Karpas-422 (cell line): ENCODE results near the gene TMEM218. TPM values are rescaled to one million over a fixed set of nuclear protein-coding genes. Genes with fewer than 3 reads are reported as not detected.

Experiments
- DNase-seq: peaks from one replicate; pipeline ENCODE4 v3.0.0-alpha.2; 2015
- H2AFZ ChIP-seq: fragments of 200-600 bp; sonication (generic); 2 replicates; pipeline ENCODE4 v1.6.1; 2014; ENCODE audit warnings: antibody characterized with exemption, low read length, mixed read lengths
- H3K27ac ChIP-seq: fragments of 200-600 bp; sonication (generic); 2 replicates; pipeline ENCODE4 v1.5.1; 2014; ENCODE audit warnings: mild to moderate bottlenecking, low read length, moderate library complexity
- H3K27me3 ChIP-seq: fragments of 200-600 bp; sonication (generic); 2 replicates; pipeline ENCODE4 v1.6.1; 2014; ENCODE audit warnings: low read length, mixed read lengths
- H3K36me3 ChIP-seq: fragments of 200-600 bp; sonication (generic); 2 replicates; pipeline ENCODE4 v1.6.1; 2014; ENCODE audit warnings: low read length, mixed read lengths; ENCODE audit not compliant: insufficient read depth
- H3K4me1 ChIP-seq: fragments of 200-600 bp; sonication (generic); 2 replicates; pipeline ENCODE4 v1.6.1; 2014; ENCODE audit warnings: mild to moderate bottlenecking, low read length, mixed read lengths
- H3K4me2 ChIP-seq: fragments of 200-600 bp; sonication (generic); 2 replicates; pipeline ENCODE4 v1.6.1; 2014; ENCODE audit warnings: low read length, low read depth, mild to moderate bottlenecking; ENCODE audit not compliant: poor library complexity, severe bottlenecking
- H3K4me3 ChIP-seq: fragments of 200-600 bp; sonication (generic); 2 replicates; pipeline ENCODE4 v1.5.1; 2014; ENCODE audit warnings: mild to moderate bottlenecking, antibody characterized with exemption, low read length, mixed read lengths
- H3K79me2 ChIP-seq: fragments of 200-600 bp; sonication (generic); 2 replicates; pipeline ENCODE4 v1.6.1; 2014; ENCODE audit warnings: mild to moderate bottlenecking, low read length, mixed read lengths
- H3K9ac ChIP-seq: fragments of 200-600 bp; sonication (generic); 2 replicates; pipeline ENCODE4 v1.6.0; 2014; ENCODE audit warnings: low read length
- H3K9me2 ChIP-seq: fragments of 200-600 bp; sonication (generic), shearing (Covaris generic); replicated peaks from 2 replicates; pipeline ENCODE4 v1.6.0; 2014; ENCODE audit warnings: mild to moderate bottlenecking, low read length, moderate library complexity; ENCODE audit not compliant: insufficient read depth
- H3K9me3 ChIP-seq: fragments of 300-700, 200-600 bp; sonication (generic); 2 replicates; pipeline ENCODE4 v1.6.1; 2014; ENCODE audit warnings: low read length, mixed read lengths
- H4K20me1 ChIP-seq: fragments of 200-600 bp; sonication (generic); 2 replicates; pipeline ENCODE4 v1.6.1; 2014; ENCODE audit warnings: mild to moderate bottlenecking, antibody characterized with exemption, low read length, low read depth; ENCODE audit not compliant: insufficient read depth
- total RNA-seq: library from RNA; depleted of rRNA; stranded (reverse); fragments of >200 nt; shearing (Covaris generic); gene quantifications from 2 replicates; pipeline ENCODE4 v1.2.3, GENCODE V29; 2014; ENCODE audit warnings: low replicate concordance

TMEM218 gene
- total RNA-seq, 1 experiment from 2014 or later, result 46.9 TPM

DNA sequence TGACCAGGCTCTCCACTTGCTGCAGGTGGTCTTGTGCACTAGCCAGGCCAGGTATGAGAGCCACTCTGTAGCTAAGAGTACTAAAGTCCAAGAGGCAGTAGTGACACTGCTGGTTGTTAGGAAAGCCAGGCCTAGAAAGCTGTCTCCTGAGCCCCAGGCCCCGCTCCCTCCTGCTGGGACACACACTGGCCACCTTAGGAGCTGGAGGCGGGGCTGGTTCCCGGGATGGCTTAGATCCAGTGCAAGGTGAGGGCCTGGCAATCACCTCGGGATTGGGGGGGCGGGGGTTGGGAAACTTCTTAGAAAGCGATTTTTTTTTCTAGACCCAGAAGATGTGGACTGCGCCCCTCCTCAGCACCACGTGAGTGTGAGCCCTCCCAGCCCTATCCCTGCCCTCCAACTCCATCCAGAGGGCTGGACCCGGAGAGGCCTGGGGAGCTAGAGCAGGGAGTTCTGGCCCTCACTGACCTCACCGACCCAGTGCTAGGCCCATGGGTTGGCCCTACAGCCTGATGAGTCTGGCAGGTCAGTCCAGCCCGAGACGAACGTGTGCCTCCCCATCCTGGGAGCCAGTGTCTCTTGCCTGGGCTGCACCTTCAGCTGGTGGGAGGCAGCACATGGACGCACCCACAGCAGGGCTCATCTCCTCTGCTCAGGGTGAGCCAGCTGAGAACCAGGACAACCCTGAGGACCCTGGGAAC, 30.2 kb downstream of the TMEM218 start:
- Histone ChIP-seq H3K9ac (no peak overlapping the region), H3K4me2 (no peak overlapping the region), H2AFZ (no peak overlapping the region), H3K27ac (no peak overlapping the region), H3K9me3 (no peaks in the 10 kb centered on the region), H3K36me3 (no peaks in the 10 kb centered on the region), H4K20me1 (no peaks in the 10 kb centered on the region), H3K9me2 (no peaks in the 10 kb centered on the region), H3K4me1 (peaks cover 8% of the 10 kb centered on the region), H3K4me3 (no peak overlapping the region), H3K27me3 (no peaks in the 10 kb centered on the region), H3K79me2 (no peaks in the 10 kb centered on the region)
- no peak for DNase-seq

DNA sequence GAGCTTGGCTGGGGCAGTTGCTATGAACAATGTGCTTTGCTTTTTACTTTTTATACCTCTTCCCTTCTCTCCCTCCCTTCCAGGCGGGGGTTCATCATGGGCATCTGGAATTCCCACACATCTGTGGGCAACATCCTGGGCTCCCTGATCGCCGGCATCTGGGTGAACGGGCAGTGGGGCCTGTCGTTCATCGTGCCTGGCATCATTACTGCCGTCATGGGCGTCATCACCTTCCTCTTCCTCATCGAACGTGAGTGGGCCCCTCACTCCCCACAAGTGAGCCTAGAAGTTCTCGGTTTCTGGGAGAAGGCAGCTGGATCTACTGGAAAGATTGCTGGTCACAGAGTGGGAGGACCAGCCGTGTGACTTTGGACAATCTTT, 30.9 kb downstream of the TMEM218 start:
- peaks cover 8% of the 10 kb centered on the region for H3K4me1 ChIP-seq
- H3K4me3 ChIP-seq, result no peak overlapping the region
- H2AFZ ChIP-seq, result no peak overlapping the region
- H3K9me3 ChIP-seq, result no peaks in the 10 kb centered on the region
- DNase-seq, result no peak
- no peaks in the 10 kb centered on the region for H3K9me2 ChIP-seq
- H3K79me2 ChIP-seq, result no peaks in the 10 kb centered on the region
- H4K20me1 ChIP-seq, result no peaks in the 10 kb centered on the region
- H3K4me2 ChIP-seq, result no peak overlapping the region
- H3K9ac ChIP-seq, result no peak overlapping the region
- no peaks in the 10 kb centered on the region for H3K27me3 ChIP-seq
- H3K27ac ChIP-seq, result no peak overlapping the region
- H3K36me3 ChIP-seq, result no peaks in the 10 kb centered on the region

DNA sequence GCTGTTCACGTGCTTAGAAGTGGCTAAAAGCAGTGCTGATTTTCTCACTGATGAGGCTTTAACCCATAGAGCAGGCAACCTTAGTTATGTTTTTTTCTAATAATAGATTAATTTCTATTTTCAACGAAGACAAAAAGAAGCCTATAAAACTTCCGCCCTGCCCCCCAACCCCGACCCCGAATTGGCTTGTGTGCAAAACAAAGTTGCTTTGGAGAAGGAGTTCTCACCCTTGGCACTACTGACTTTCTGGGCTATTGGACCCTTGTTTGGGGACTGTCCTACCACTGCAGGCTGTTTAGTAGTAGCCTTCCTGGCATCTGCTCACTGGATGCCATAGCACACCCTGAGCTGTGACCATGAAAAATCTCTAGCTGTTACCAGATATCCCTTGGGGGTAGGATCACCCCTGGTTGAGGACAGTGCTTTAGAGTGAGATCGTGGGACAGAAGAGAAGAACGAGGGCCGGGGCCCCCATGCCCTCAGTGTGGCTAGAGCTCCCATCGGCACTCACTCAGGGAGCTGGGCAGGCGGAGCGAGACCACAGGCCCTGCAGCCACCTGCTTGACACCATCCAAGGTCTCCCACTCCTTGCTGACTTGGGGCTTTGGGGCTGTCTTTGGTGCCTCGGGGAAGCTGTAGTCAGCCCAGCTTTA, 31.4 kb downstream of the TMEM218 start:
- Histone ChIP-seq H3K27me3 (no peaks in the 10 kb centered on the region), H4K20me1 (no peaks in the 10 kb centered on the region)

DNA sequence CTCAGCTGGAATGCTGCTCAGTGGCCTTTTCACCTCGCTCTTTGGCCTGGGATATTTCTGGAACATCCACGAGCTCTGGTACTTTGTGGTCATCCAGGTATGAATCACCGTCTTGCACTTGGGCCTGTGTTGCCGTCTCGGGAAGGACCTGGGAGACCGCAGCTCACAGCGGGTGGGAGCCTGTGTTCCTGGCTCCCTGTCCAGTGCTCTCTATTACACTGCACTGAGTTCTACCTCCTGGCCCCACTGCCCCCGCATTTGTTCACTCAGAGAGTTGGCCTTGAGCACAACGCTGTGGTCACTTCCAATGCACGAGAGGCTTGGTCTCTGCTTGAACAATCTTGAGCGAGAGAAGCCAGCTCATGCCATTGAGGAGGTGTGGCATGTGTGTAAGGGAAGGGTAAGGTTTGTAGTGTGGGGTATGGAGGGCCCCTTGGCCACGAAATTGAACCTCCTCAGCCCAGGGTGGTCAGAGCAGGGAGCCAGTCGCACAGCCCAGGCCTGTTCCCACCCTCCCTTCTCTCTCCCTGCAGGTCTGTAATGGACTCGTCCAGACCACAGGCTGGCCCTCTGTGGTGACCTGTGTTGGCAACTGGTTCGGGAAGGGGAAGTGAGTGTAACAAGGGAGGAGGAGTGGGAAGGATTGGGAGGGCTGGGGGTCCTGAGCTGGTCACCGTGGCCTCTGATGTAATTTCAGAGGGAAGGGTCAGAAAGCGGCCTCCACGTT, 32.1 kb downstream of the TMEM218 start:
- no peak overlapping the region for H3K4me2 ChIP-seq
- no peak overlapping the region for H3K9ac ChIP-seq

More for the DNA sequence above, 31.4 kb downstream of the TMEM218 start:
- Histone ChIP-seq H2AFZ (no peak overlapping the region), H3K9ac (no peak overlapping the region), H3K79me2 (no peaks in the 10 kb centered on the region), H3K4me3 (no peak overlapping the region), H3K27ac (no peak overlapping the region), H3K4me1 (peaks cover 9% of the 10 kb centered on the region), H3K9me2 (no peaks in the 10 kb centered on the region), H3K4me2 (no peak overlapping the region), H3K36me3 (no peaks in the 10 kb centered on the region), H3K9me3 (no peaks in the 10 kb centered on the region)
- no peak for DNase-seq

DNA sequence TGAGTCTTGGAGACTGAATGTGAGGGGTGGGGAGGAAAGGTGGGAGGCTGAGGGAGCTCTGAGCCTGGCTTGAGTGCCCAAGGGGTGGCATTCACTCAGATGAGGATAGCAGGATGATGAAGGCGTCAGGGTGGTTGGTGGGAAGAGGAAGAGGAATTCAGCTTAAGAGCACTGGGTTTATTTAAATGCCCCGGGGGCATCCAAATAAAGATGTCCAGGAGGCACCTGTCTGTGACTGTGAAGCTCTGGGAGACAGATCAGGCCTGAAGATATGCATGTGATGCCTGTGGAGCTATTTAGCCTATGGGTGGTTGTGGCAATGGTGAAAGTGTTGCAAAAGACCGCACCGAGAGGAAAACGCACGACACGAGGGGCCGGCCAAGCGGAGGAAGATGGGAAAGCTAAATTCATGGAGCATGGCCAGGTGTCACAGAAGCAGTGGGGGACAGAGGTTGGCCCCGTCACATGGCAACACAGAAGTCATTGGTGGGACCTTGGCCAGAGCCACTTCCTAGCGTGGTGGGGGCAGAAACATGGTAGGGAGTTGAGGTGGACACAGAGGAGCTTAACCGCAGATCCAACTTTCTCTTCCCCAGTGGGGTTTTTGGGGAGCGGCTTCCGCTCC, 32.8 kb downstream of the TMEM218 start:
- no peak for DNase-seq
- peaks cover 23% of the 10 kb centered on the region for H3K4me1 ChIP-seq
- H3K36me3 ChIP-seq, result no peaks in the 10 kb centered on the region

More for the DNA sequence above, 32.1 kb downstream of the TMEM218 start:
- H2AFZ ChIP-seq, result no peak overlapping the region
- DNase-seq, result no peak
- H3K9me3 ChIP-seq, result no peaks in the 10 kb centered on the region
- H3K27me3 ChIP-seq, result no peaks in the 10 kb centered on the region
- H3K79me2 ChIP-seq, result no peaks in the 10 kb centered on the region
- no peaks in the 10 kb centered on the region for H3K36me3 ChIP-seq
- H3K4me3 ChIP-seq, result no peak overlapping the region
- no peaks in the 10 kb centered on the region for H3K9me2 ChIP-seq
- no peaks in the 10 kb centered on the region for H4K20me1 ChIP-seq
- peaks cover 16% of the 10 kb centered on the region for H3K4me1 ChIP-seq
- H3K27ac ChIP-seq, result no peak overlapping the region

DNA sequence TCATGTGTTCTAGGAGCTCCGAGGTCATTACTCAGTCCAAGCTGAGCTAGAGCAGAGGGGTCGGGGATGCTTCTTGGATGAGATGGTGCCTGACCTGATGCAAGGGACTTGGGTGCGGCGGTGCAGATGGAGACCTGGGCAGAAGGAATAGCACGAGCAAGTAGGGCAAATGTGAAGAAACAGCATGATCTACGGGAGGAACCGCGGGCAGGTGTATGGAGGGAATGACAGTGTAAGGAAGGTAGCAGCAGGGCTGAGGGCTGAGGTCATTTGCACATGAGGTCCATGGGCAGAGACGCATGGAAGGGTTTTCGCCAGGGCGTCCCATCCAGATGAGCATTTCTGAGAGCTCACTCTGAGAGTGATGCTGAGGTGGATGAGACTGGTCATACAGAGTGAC, 33.4 kb downstream of the TMEM218 start:
- H3K27ac ChIP-seq, result no peak overlapping the region
- H3K9ac ChIP-seq, result no peak overlapping the region
- no peak overlapping the region for H3K4me2 ChIP-seq
- no peak overlapping the region for H2AFZ ChIP-seq
- H3K9me2 ChIP-seq, result no peaks in the 10 kb centered on the region
- H4K20me1 ChIP-seq, result no peaks in the 10 kb centered on the region
- no peaks in the 10 kb centered on the region for H3K36me3 ChIP-seq
- no peaks in the 10 kb centered on the region for H3K79me2 ChIP-seq
- peaks cover 29% of the 10 kb centered on the region for H3K4me1 ChIP-seq
- no peak for DNase-seq
- H3K27me3 ChIP-seq, result no peaks in the 10 kb centered on the region
- H3K4me3 ChIP-seq, result no peak overlapping the region
- no peaks in the 10 kb centered on the region for H3K9me3 ChIP-seq

More for the DNA sequence above, 32.8 kb downstream of the TMEM218 start:
- H3K27me3 ChIP-seq, result no peaks in the 10 kb centered on the region
- no peaks in the 10 kb centered on the region for H3K9me3 ChIP-seq
- no peak overlapping the region for H3K9ac ChIP-seq
- H3K27ac ChIP-seq, result no peak overlapping the region
- no peaks in the 10 kb centered on the region for H3K9me2 ChIP-seq
- no peak overlapping the region for H2AFZ ChIP-seq
- H3K4me3 ChIP-seq, result no peak overlapping the region
- no peaks in the 10 kb centered on the region for H3K79me2 ChIP-seq
- H3K4me2 ChIP-seq, result no peak overlapping the region
- H4K20me1 ChIP-seq, result no peaks in the 10 kb centered on the region

DNA sequence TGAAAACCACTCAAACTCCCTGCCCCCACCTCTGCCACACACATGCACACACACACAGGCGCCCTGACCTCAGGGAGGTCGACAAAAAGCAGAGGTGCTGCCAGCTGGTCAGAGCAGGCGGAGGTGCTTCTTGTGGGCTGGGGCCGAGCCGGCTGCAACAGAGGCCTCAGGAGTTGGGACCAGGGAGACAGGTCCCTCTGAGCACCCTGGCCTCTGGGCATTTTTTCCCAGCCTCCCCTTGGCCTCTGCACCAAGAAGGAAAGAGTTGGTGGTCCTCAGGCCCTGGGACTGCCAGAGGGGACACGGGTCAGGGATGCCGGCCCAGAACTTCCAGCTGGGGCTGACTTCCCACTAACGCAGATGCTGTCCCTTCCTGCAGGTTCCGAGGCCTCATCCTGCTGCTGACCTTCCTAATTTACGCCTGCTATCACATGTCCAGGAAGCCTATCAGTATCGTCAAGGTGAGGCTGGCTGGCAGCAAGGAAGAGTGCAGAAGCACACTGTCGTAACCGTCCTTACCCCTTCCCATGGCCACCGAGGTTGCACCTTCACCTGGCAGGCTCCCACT, 35.0 kb downstream of the TMEM218 start:
- Histone ChIP-seq H3K9me2 (no peaks in the 10 kb centered on the region), H3K27me3 (no peaks in the 10 kb centered on the region), H3K9me3 (no peaks in the 10 kb centered on the region), H3K79me2 (no peaks in the 10 kb centered on the region), H3K4me3 (no peak overlapping the region), H3K4me2 (no peak overlapping the region), H3K9ac (no peak overlapping the region), H2AFZ (no peak overlapping the region), H3K27ac (no peak overlapping the region), H4K20me1 (no peaks in the 10 kb centered on the region), H3K4me1 (peaks cover 44% of the 10 kb centered on the region), H3K36me3 (no peaks in the 10 kb centered on the region)
- DNase-seq, result no peak

DNA sequence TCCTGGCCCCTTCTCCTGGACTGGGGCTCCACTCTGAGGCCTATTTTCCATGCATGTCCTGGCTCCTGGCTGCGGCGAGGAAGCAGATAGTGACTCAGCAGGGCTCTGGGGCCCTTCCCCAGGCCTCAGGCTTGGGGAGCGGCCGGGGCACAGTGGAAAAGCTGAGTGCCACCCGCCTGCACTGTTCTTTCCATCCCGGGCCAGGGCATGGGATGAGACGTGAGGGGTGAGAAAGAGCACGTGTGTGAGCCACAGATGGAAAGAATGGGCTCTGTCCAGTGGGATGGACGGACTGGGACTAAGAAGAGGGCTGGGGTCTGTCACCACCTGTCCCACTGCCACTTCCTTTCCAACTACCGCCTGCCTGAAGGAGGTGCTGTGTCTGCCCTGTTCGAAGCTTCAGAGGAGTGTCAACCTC, 35.5 kb downstream of the TMEM218 start:
- Histone ChIP-seq H3K4me2 (no peak overlapping the region), H3K4me1 (peaks cover 50% of the 10 kb centered on the region), H3K9me2 (no peaks in the 10 kb centered on the region), H3K9me3 (no peaks in the 10 kb centered on the region), H3K9ac (no peak overlapping the region), H3K27me3 (no peaks in the 10 kb centered on the region), H2AFZ (no peak overlapping the region), H3K36me3 (no peaks in the 10 kb centered on the region), H3K79me2 (no peaks in the 10 kb centered on the region), H4K20me1 (no peaks in the 10 kb centered on the region), H3K27ac (no peak overlapping the region), H3K4me3 (no peak overlapping the region)
- DNase-seq, result no peak
